GM21381 (cell line): Measurements from ENCODE around the gene OR1J2.
A peak's percentile ranks its signal among the peaks of the same experiment; 100 is the strongest.
"Not testable (repeated sequence)": the region's sequence is repeated elsewhere in the genome, so short reads cannot be mapped to it uniquely, and the experiment has no call there.

ENCODE experiments used
- ATAC-seq: cut with Tn5 transposase; IDR thresholded peaks from one replicate; pipeline ENCODE4 v1.9.1; 2021; ENCODE audit warnings: mild to moderate bottlenecking, moderate library complexity; ENCODE audit not compliant: unreplicated experiment

Gene OR1J2

GRCh38 chr9:122510502-122510901, at the start of gene OR1J2:
TSS of gene OR1J2 (plus strand) at chr9:122510802. CDS start at chr9:122510802, 0 bp downstream.
- no peak for ATAC-seq

GRCh38 chr9:122463828-122464632, 46.6 kb upstream of the OR1J2 start:
- peak; percentile 57 for ATAC-seq

- peak; percentile 77 for ATAC-seq
Observed at GRCh38 chr9:122464633-122465567, 45.7 kb upstream of the OR1J2 start.

- ATAC-seq, result no peak
Observed at GRCh38 chr9:122466456-122466855, 44.1 kb upstream of the OR1J2 start.

GRCh38 chr9:122468735-122469134, 41.9 kb upstream of the OR1J2 start:
- ATAC-seq, result no peak

GRCh38 chr9:122474561-122474960, 36.0 kb upstream of the OR1J2 start:
- no peak for ATAC-seq

- no peak for ATAC-seq
Observed at GRCh38 chr9:122475717-122476116, 34.9 kb upstream of the OR1J2 start.

- no peak for ATAC-seq
Observed at GRCh38 chr9:122477346-122477745, 33.3 kb upstream of the OR1J2 start.

GRCh38 chr9:122477826-122478225, 32.8 kb upstream of the OR1J2 start, which contains the start of gene OR1J1:
TSS of gene OR1J1 (minus strand) at chr9:122477926. CDS start at chr9:122477926, 0 bp downstream.
- no peak for ATAC-seq

GRCh38 chr9:122479062-122479461, 31.5 kb upstream of the OR1J2 start:
- ATAC-seq, result no peak

- ATAC-seq, result no peak
Observed at GRCh38 chr9:122498883-122499288, 11.7 kb upstream of the OR1J2 start.

GRCh38 chr9:122506964-122507363, 3.6 kb upstream of the OR1J2 start:
- ATAC-seq, result no peak

GRCh38 chr9:122518226-122518625, 7.6 kb downstream of the OR1J2 start:
- ATAC-seq, result no peak

- no peak for ATAC-seq
Observed at GRCh38 chr9:122518841-122519240, 8.2 kb downstream of the OR1J2 start, which contains the start of gene OR1J4. TSS of gene OR1J4 (plus strand) at chr9:122519141. CDS start at chr9:122519141, 0 bp downstream.

GRCh38 chr9:122519376-122519775, 8.8 kb downstream of the OR1J2 start:
- no peak for ATAC-seq

GRCh38 chr9:122526602-122527001, 16.0 kb downstream of the OR1J2 start:
- no peak for ATAC-seq

- ATAC-seq, result no peak
Observed at GRCh38 chr9:122527193-122527592, 16.6 kb downstream of the OR1J2 start, which contains the start of gene OR1N1. TSS of gene OR1N1 (minus strand) at chr9:122527293. CDS start at chr9:122527293, 0 bp downstream.

GRCh38 chr9:122531157-122531556, 20.6 kb downstream of the OR1J2 start:
- ATAC-seq, result not testable (repeated sequence)

- ATAC-seq, result no peak
Observed at GRCh38 chr9:122536134-122536533, 25.5 kb downstream of the OR1J2 start.

GRCh38 chr9:122537066-122537465, 26.5 kb downstream of the OR1J2 start:
- not testable (repeated sequence) for ATAC-seq

GRCh38 chr9:122538757-122539156, 28.2 kb downstream of the OR1J2 start:
- ATAC-seq, result no peak
